ENCODE data around the gene CSTPP1. TPM values are rescaled to one million over a fixed set of nuclear protein-coding genes. Genes with fewer than 3 reads are reported as not detected.
"Not testable (repeated sequence)": the region's sequence is repeated elsewhere in the genome, so short reads cannot be mapped to it uniquely, and the experiment has no call there.

The CSTPP1 gene
- total RNA-seq, 2 donors from 2014 or later, result 23.4 to 27.6 TPM

- Histone ChIP-seq H3K4me1 (ENCODE audit: control insufficient read depth in 1 of 2, low read depth in 2 of 2) (no peaks in the 10 kb centered on the region), H3K27me3 (replicated peaks; ENCODE audit: insufficient read depth) (no peaks in the 10 kb centered on the region), H3K4me3 (no peak overlapping the region), H3K27ac (no peak overlapping the region), H3K36me3 (no peaks in the 10 kb centered on the region), H3K9me3 (no peaks in the 10 kb centered on the region)
- ATAC-seq (ENCODE audit: insufficient number of reproducible peaks, low FRiP score, low read depth) (no peak), DNase-seq (ENCODE audit: low spot score) (no peak)
- no peak for TF ChIP-seq CTCF (IDR thresholded peaks at IDR 0.05)
Measured at GRCh38 chr11:47093541-47093940, 157.0 kb downstream of the CSTPP1 start.

DNA sequence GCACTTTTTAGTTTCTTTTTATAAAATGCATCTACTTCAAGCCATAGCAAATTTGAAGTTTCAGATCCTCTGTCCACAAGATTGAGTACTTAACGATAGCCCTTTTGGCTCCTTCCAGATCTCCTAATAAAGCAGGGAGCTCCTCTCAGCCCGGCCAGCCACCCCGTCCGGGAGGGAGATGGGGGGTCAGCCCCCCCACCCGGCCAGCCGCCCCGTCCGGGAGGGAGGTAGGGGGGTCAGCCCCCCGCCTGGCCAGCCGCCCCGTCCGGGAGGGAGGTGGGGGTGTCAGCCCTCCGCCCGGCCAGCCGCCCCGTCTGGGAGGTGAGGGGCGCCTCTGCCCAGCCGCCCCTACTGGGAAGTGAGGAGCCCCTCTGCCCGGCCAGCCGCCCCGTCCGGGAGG is 160.3 kb downstream of the CSTPP1 start:
- not testable (repeated sequence) for DNase-seq (ENCODE audit: low spot score); H3K27me3 ChIP-seq (replicated peaks; ENCODE audit: insufficient read depth); H3K9me3 ChIP-seq; H3K4me3 ChIP-seq; H3K36me3 ChIP-seq; ATAC-seq (ENCODE audit: insufficient number of reproducible peaks, low FRiP score, low read depth); H3K4me1 ChIP-seq (ENCODE audit: control insufficient read depth in 1 of 2, low read depth in 2 of 2); H3K27ac ChIP-seq

GRCh38 chr11:47098223-47098622 is 161.7 kb downstream of the CSTPP1 start:
- not testable (repeated sequence) for H3K4me3 ChIP-seq; H3K36me3 ChIP-seq; DNase-seq (ENCODE audit: low spot score); ATAC-seq (ENCODE audit: insufficient number of reproducible peaks, low FRiP score, low read depth); H3K4me1 ChIP-seq (ENCODE audit: control insufficient read depth in 1 of 2, low read depth in 2 of 2); H3K27me3 ChIP-seq (replicated peaks; ENCODE audit: insufficient read depth); H3K27ac ChIP-seq; H3K9me3 ChIP-seq

- Histone ChIP-seq H3K4me1 (ENCODE audit: control insufficient read depth in 1 of 2, low read depth in 2 of 2) (no peaks in the 10 kb centered on the region), H3K4me3 (no peak overlapping the region), H3K27me3 (replicated peaks; ENCODE audit: insufficient read depth) (no peaks in the 10 kb centered on the region), H3K9me3 (no peaks in the 10 kb centered on the region), H3K27ac (no peak overlapping the region), H3K36me3 (no peaks in the 10 kb centered on the region)
- no peak for DNase-seq (ENCODE audit: low spot score)
- no peak for TF ChIP-seq CTCF (IDR thresholded peaks at IDR 0.05)
- no peak for ATAC-seq (ENCODE audit: insufficient number of reproducible peaks, low FRiP score, low read depth)
Measured at GRCh38 chr11:47099214-47099917, 162.8 kb downstream of the CSTPP1 start.

- DNase-seq (ENCODE audit: low spot score) (no peak), ATAC-seq (ENCODE audit: insufficient number of reproducible peaks, low FRiP score, low read depth) (no peak)
- TF ChIP-seq CTCF (IDR thresholded peaks at IDR 0.05), result no peak
- Histone ChIP-seq H3K27ac (no peak overlapping the region), H3K4me1 (ENCODE audit: control insufficient read depth in 1 of 2, low read depth in 2 of 2) (no peaks in the 10 kb centered on the region), H3K9me3 (no peaks in the 10 kb centered on the region), H3K27me3 (replicated peaks; ENCODE audit: insufficient read depth) (no peaks in the 10 kb centered on the region), H3K36me3 (no peaks in the 10 kb centered on the region), H3K4me3 (no peak overlapping the region)
Measured at GRCh38 chr11:47099918-47100315, 163.4 kb downstream of the CSTPP1 start.

- Histone ChIP-seq H3K27ac (no peak overlapping the region), H3K4me1 (ENCODE audit: control insufficient read depth in 1 of 2, low read depth in 2 of 2) (no peaks in the 10 kb centered on the region), H3K4me3 (no peak overlapping the region), H3K27me3 (replicated peaks; ENCODE audit: insufficient read depth) (no peaks in the 10 kb centered on the region), H3K36me3 (no peaks in the 10 kb centered on the region), H3K9me3 (no peaks in the 10 kb centered on the region)
- DNase-seq (ENCODE audit: low spot score), result no peak
- no peak for ATAC-seq (ENCODE audit: insufficient number of reproducible peaks, low FRiP score, low read depth)
- TF ChIP-seq CTCF (IDR thresholded peaks at IDR 0.05), result no peak
Measured at GRCh38 chr11:47101406-47101805, 164.8 kb downstream of the CSTPP1 start.
